GM20431 (cell line): ENCODE results near the gene HAUS5.

Source experiments
- in situ Hi-C: fragments of 300-500 bp; cut with MseI, MboI; formaldehyde crosslinking; loops from one replicate; pipeline ENCODE4 v1.15.0; 2020; ENCODE audit warnings: low sequenced_read_pairs; ENCODE audit not compliant: unreplicated experiment

HAUS5 gene

DNA sequence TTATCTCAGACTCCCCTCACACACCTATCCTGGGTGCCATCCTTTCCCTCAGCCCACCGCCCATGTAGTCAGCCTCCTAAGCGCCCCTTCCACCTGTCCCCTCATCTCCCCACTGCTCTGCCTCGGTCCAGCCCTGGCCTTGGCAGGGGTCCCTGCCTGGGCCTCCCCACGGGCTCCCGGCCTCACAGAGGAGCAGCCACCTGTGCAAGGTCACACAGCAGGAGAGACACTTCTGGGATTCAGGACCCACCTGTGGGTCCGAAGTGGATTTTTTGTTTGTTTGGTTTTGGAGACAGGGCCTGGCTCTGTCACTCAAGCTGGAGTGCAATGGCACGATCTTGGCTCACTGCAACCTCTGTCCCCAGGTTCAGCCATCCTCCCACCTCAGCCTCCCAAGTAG lies 53.1 kb downstream of the HAUS5 start:
- in situ Hi-C loops: no loop called here

DNA sequence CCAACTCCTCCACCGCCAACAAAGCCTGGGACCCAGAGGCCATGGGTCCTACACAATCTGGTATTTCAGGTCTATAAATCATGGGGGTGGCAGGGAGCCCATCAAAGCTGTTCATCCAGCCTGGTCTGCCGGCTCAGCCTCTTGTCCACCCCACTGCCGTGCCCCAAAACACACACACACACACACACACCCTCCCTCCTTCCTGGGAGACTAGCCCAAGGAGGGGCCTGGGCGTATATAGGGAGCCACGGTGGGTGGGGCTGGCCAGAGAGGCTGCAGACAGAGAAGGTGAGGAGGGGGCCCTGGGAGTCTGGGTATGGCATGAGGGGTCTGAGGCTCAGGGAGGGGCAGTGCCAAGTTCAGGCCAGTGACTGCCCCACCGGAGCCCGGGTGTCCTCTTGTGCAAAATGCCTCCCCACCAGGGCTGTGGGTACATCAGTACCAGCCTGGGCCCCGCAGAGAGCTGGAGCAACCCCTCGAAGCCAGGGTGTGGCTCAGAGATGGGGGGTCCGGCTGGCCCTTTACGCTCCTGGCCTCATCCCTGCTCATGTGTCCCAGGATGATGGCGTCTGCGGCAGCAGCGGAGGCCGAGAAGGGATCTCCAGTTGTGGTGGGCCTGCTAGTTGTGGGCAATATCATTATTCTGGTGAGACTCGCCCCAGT lies 53.8 kb downstream of the HAUS5 start, which contains the start of gene UPK1A:
UPK1A (plus strand) TSS at position 267 of the 663 bp plus-strand sequence; CDS start at position 563, 296 bp downstream.
- in situ Hi-C loops: no loop called here

DNA sequence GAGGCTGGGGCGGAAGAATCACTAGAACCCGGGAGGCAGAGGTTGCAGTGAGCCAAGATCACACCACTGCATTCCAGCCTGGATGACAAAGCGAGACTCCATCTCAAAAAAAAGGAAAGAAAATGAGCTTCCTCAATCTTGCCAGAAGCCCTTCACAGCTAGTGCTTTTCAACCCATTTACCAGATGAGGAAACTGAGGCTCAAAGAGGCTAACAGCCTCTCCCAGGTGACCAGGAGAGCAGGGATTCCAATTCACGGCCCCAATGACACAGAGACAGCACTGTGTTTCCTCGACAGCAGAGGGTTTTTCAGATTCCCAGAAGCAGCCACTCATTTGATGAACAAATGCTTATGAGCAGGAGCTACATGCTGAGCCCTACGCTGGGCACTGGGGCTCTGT lies 57.0 kb downstream of the HAUS5 start:
- in situ Hi-C loops: no loop called here

DNA sequence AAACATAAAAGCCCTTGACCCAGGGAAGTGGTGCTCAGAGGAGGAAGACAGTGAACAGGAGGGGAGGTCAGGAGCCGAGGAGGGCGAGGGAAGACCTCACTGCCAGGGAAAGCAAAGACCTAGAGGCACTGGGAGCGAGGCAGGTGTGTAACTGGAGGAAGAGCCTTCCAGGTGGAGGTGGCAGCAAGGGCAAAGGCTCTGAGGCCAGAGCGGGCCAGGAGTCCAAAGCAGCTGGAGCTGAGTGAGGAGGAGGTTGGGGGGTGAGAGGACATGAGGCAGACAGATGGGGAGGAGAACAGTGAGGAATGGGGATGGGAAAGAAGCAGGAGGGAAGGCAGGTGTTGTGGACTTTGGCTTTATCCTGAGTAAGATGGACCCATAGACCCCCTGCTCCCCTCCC lies 57.4 kb downstream of the HAUS5 start:
- in situ Hi-C loops: no loop called here

GRCh38 chr19:35670686-35671085 lies 58.2 kb downstream of the HAUS5 start:
- in situ Hi-C loops: no loop called here

GRCh38 chr19:35671818-35672217 lies 59.3 kb downstream of the HAUS5 start:
- in situ Hi-C loops: no loop called here

GRCh38 chr19:35673121-35673804 lies 60.7 kb downstream of the HAUS5 start:
- in situ Hi-C loops: no loop called here
